Mononuclear cell (primary cell): ENCODE measurements around the gene SART3. TPM values are rescaled to one million over a fixed set of nuclear protein-coding genes. Genes with fewer than 3 reads are reported as not detected.
"Not testable (repeated sequence)": the region's sequence is repeated elsewhere in the genome, so short reads cannot be mapped to it uniquely, and the experiment has no call there.

Experiments used
- H3K27me3 ChIP-seq: 2 replicates; pipeline ENCODE4 v1.6.0; 2011; ENCODE audit warnings: low read length, control low read depth; ENCODE audit not compliant: insufficient read depth
- H3K4me1 ChIP-seq: 2 replicates; pipeline ENCODE4 v1.5.1; 2011; ENCODE audit warnings: mild to moderate bottlenecking, low read length, control low read depth; ENCODE audit not compliant: insufficient read depth
- H3K4me3 ChIP-seq: 2 replicates; pipeline ENCODE4 v1.5.1; 2011; ENCODE audit warnings: mild to moderate bottlenecking, low read length, moderate library complexity
- H3K9me3 ChIP-seq: 2 replicates; pipeline ENCODE4 v1.5.1; 2011; ENCODE audit warnings: low read depth, mild to moderate bottlenecking, control low read depth, low read length
- total RNA-seq: library from RNA; depleted of rRNA; stranded (reverse); fragments of >200 nt; gene quantifications from one replicate; pipeline ENCODE4 v1.2.3, GENCODE V29; 2012

SART3 gene
- total RNA-seq, 1 donor = 102 TPM

DNA sequence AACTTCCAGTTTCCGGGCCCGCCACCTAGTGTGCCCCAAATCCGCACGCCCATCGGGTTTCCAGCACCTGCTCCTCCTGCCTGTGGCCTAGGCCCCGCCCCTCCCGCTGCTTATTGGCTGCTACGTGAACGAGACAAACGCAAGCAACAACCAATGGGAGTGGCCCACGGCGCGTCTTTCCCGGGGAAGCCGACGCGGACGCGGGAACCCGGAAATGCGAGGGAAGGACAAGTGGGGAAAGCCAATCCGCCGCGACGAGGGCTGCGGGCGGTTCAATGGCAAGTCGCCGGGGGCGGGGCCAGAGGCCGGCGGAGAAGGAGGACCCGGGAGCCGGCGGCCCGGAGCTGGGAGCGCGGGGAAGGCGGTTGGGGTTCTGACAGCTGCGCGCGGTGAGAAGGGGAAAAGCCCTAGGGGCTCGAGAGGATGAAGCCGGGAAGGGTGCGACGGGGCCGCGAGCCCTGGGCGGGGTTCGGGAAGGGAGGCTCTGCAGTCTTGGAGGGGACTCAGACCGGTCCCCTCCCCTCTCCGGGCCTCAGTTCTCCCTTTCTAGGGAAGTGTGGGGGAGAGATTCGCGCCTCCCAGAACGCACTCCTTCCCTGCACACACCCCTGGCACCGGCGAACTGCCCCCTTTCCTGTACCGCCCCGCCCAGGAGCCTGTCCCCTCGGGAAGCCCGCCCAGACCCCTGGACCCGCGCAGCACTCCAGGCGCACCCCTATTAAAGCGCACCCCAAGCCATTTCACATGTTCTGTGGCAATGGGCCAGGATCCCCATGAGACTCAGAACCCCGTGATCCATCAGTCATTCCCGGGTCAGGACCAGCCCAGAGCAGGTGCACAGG, 45.8 kb downstream of the SART3 start, which contains the start of gene FICD:
FICD (plus strand) TSS at position 305 of the 842 bp plus-strand sequence. CDS start 1,696 bp downstream, outside the sequence.
- H3K4me1 ChIP-seq = peaks cover 17% of the 10 kb centered on the region
- no peaks in the 10 kb centered on the region for H3K27me3 ChIP-seq
- H3K9me3 ChIP-seq = no peaks in the 10 kb centered on the region
- peak within 1 kb of the TSS; percentile 73 for H3K4me3 ChIP-seq

- no peaks in the 10 kb centered on the region for H3K9me3 ChIP-seq
- H3K27me3 ChIP-seq = no peaks in the 10 kb centered on the region
- H3K4me1 ChIP-seq = peaks cover 17% of the 10 kb centered on the region
- peak overlapping the region; percentile 73 for H3K4me3 ChIP-seq
Observed at GRCh38 chr12:108514468-108514972, 46.5 kb downstream of the SART3 start.

GRCh38 chr12:108511633-108512540, 49.1 kb downstream of the SART3 start:
- Histone ChIP-seq H3K9me3 (no peaks in the 10 kb centered on the region), H3K27me3 (peaks cover 2% of the 10 kb centered on the region), H3K4me1 (peaks cover 17% of the 10 kb centered on the region), H3K4me3 (no peak overlapping the region)

GRCh38 chr12:108510836-108511235, 50.1 kb downstream of the SART3 start:
- peaks cover 10% of the 10 kb centered on the region for H3K4me1 ChIP-seq
- H3K27me3 ChIP-seq = peaks cover 2% of the 10 kb centered on the region
- no peak overlapping the region for H3K4me3 ChIP-seq
- no peaks in the 10 kb centered on the region for H3K9me3 ChIP-seq

DNA sequence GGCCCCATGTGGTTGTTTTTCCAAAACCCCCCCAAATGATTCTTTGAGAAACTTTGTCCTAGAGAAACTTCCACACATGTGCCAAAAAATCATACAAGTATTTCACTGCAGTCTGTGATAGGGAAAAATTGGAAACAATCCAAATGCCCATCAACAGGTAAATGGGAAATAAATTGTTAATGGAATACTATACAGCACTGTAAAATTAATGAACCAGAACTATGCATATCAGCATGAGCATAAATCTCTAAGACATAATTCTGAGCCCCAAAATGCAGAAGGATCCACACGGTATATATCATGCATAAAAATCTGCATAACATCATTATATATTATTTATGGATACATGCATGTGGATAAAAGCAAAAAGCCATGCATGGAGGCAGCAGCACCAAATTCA, 51.2 kb downstream of the SART3 start:
- Histone ChIP-seq H3K4me3 (no peak overlapping the region), H3K27me3 (peaks cover 2% of the 10 kb centered on the region), H3K4me1 (peaks cover 6% of the 10 kb centered on the region), H3K9me3 (no peaks in the 10 kb centered on the region)

DNA sequence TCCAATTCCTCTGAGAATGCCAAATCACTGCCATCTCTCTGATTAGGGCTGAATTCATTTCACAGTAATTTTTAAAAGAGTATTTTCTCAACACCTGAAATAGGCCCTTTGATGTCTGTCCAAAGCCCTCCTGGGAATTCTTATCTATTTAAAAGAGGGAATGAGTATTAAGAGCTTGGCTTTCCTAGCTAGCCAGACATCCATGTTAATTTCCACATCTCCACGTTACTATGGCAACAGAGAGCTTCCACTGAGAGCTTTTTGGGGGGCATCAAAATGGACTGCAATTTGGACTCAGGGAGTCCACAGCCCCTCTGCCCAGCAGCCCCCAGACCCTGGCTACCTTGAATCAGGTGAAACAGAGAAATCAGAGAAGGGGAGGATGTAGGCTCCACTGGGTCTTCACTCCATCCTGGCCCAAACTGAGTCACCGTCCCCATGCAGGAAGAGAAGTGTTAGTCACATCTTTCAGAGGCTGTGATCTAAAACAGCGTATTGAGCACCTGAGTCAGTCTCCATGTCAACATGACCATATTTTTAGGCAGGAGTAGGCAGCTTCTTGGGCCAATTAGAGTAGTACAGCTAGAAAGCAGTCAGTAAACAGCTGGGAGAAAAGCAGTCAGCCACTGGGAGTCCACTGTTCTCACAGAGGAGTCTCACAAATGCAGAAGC, 52.9 kb downstream of the SART3 start:
- H3K27me3 ChIP-seq = peaks cover 2% of the 10 kb centered on the region
- H3K9me3 ChIP-seq = peaks cover 7% of the 10 kb centered on the region
- no peak overlapping the region for H3K4me3 ChIP-seq
- no peaks in the 10 kb centered on the region for H3K4me1 ChIP-seq

GRCh38 chr12:108505129-108505528, 55.8 kb downstream of the SART3 start:
- peaks cover 2% of the 10 kb centered on the region for H3K27me3 ChIP-seq
- peaks cover 12% of the 10 kb centered on the region for H3K9me3 ChIP-seq
- H3K4me1 ChIP-seq = no peaks in the 10 kb centered on the region
- H3K4me3 ChIP-seq = no peak overlapping the region

GRCh38 chr12:108502922-108503321, 58.1 kb downstream of the SART3 start:
- no peaks in the 10 kb centered on the region for H3K4me1 ChIP-seq
- H3K27me3 ChIP-seq = peaks cover 2% of the 10 kb centered on the region
- no peak overlapping the region for H3K4me3 ChIP-seq
- peaks cover 12% of the 10 kb centered on the region for H3K9me3 ChIP-seq

GRCh38 chr12:108498136-108498535, 62.8 kb downstream of the SART3 start:
- Histone ChIP-seq H3K4me3 (no peak overlapping the region), H3K9me3 (peaks cover 5% of the 10 kb centered on the region), H3K27me3 (no peaks in the 10 kb centered on the region), H3K4me1 (no peaks in the 10 kb centered on the region)

- Histone ChIP-seq H3K27me3 (no peaks in the 10 kb centered on the region), H3K9me3 (no peaks in the 10 kb centered on the region), H3K4me3 (no peak overlapping the region), H3K4me1 (no peaks in the 10 kb centered on the region)
Observed at GRCh38 chr12:108495823-108496579, 65.0 kb downstream of the SART3 start.

- Histone ChIP-seq H3K4me1 (no peaks in the 10 kb centered on the region), H3K9me3 (no peaks in the 10 kb centered on the region), H3K27me3 (no peaks in the 10 kb centered on the region), H3K4me3 (no peak overlapping the region)
Observed at GRCh38 chr12:108495054-108495453, 65.9 kb downstream of the SART3 start.

DNA sequence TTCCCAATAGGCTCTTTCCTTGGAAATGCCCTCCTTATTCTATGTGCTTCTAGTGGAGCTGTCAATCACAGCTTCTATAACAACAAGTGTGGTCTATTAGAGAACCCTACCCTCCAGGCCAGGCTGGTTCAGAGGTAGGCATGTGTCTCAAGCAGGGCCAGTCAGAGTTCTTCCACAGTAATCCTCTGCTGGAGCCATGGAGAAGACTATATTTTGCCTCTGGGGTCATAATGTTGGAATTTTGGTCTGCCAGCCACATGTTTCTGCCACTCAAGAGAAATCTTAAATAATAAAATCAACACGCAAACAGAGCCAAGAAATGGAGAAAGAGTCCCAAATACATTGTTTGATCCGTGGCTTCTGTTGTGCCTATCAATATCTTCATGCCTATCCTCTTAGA, 69.7 kb downstream of the SART3 start:
- Histone ChIP-seq H3K9me3 (no peaks in the 10 kb centered on the region), H3K27me3 (no peaks in the 10 kb centered on the region), H3K4me3 (no peak overlapping the region), H3K4me1 (no peaks in the 10 kb centered on the region)

GRCh38 chr12:108487029-108487428, 73.9 kb downstream of the SART3 start:
- H3K9me3 ChIP-seq, H3K27me3 ChIP-seq, H3K4me3 ChIP-seq, H3K4me1 ChIP-seq: not testable (repeated sequence)

DNA sequence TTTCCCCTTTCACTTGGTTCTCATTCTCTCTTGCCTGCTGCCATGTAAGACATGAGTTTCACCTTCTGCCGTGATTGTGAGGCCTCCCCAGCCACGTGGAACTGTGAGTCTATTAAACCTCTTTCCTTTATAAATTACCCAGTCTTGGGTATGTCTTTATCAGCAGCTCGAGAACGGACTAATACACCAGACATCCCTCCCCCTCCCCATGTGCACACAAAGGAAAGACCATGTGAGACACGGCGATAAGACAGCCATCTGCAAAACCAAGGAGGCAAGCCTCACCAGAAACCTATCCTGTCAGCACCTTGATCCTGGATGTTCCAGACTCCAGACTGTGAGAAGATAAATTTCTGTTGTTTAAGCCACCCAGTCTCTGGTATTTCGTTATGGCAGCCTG, 75.6 kb downstream of the SART3 start:
- H3K27me3 ChIP-seq, H3K4me3 ChIP-seq, H3K4me1 ChIP-seq, H3K9me3 ChIP-seq: not testable (repeated sequence)
